HEK293T (cell line): Measurements from ENCODE around the gene ZCCHC24.

ENCODE experiments used
- CTCF ChIA-PET: fragments of 350-600 bp; formaldehyde crosslinking; extraction: SDS; loops from one replicate; lab custom pipeline; 2021; ENCODE audit warnings: antibody characterized with exemption, inconsistent platforms; lab: Yijun Ruan, JAX
- POLR2A ChIA-PET: fragments of 350-600 bp; formaldehyde crosslinking; extraction: SDS; loops from one replicate; lab custom pipeline; 2020; ENCODE audit warnings: antibody characterized with exemption, inconsistent platforms; lab: Yijun Ruan, JAX
- DNase-seq: peaks from one replicate; pipeline ENCODE4 v3.0.0; 2012; ENCODE audit warnings: mixed read lengths; ENCODE audit errors: extremely low spot score
- ARNT ChIP-seq: fragments of 450-650 bp; IDR thresholded peaks from 2 replicates; pipeline ENCODE4 v1.6.1; 2017; ENCODE audit warnings: mild to moderate bottlenecking
- BHLHE40 ChIP-seq: fragments of 450-650 bp; IDR thresholded peaks from 2 replicates; pipeline ENCODE4 v1.6.1; 2016; ENCODE audit warnings: mild to moderate bottlenecking, moderate library complexity, borderline replicate concordance
- CTBP1 ChIP-seq: fragments of 450-650 bp; IDR thresholded peaks from 2 replicates; pipeline ENCODE4 v1.6.1; 2016; ENCODE audit warnings: borderline replicate concordance
- ELF4 ChIP-seq: fragments of 450-650 bp; IDR thresholded peaks from 2 replicates; pipeline ENCODE4 v1.6.1; 2017; ENCODE audit warnings: antibody characterized with exemption
- FOXA1 ChIP-seq: fragments of 450-650 bp; IDR thresholded peaks from 2 replicates; pipeline ENCODE4 v1.6.1; 2016; ENCODE audit warnings: mild to moderate bottlenecking
- FOXK2 ChIP-seq: fragments of 450-650 bp; IDR thresholded peaks from 2 replicates; pipeline ENCODE4 v1.6.1; 2016; ENCODE audit warnings: mild to moderate bottlenecking
- FOXM1 ChIP-seq: fragments of 450-650 bp; IDR thresholded peaks from 2 replicates; pipeline ENCODE4 v1.6.1; 2017; ENCODE audit warnings: mild to moderate bottlenecking, borderline replicate concordance
- HDGF ChIP-seq: fragments of 450-650 bp; IDR thresholded peaks from 2 replicates; pipeline ENCODE4 v1.6.1; 2017; ENCODE audit warnings: antibody characterized with exemption, borderline replicate concordance
- L3MBTL2 ChIP-seq: fragments of 450-650 bp; conservative IDR thresholded peaks from 2 replicates; pipeline ENCODE4 v1.6.1; 2016; ENCODE audit warnings: mild to moderate bottlenecking
- LEF1 ChIP-seq: fragments of 450-650 bp; IDR thresholded peaks from 2 replicates; pipeline ENCODE4 v1.6.1; 2017; ENCODE audit warnings: mild to moderate bottlenecking, borderline replicate concordance
- NFRKB ChIP-seq: fragments of 450-650 bp; IDR thresholded peaks from 2 replicates; pipeline ENCODE4 v1.6.1; 2016; ENCODE audit warnings: mild to moderate bottlenecking, moderate library complexity
- PKNOX1 ChIP-seq: fragments of 450-650 bp; IDR thresholded peaks from 2 replicates; pipeline ENCODE4 v1.6.1; 2016
- SP1 ChIP-seq: fragments of 450-650 bp; IDR thresholded peaks from 2 replicates; pipeline ENCODE4 v1.6.1; 2017
- SUZ12 ChIP-seq: fragments of 450-650 bp; IDR thresholded peaks from 2 replicates; pipeline ENCODE4 v1.6.1; 2016; ENCODE audit warnings: mild to moderate bottlenecking
- TARDBP ChIP-seq: fragments of 450-650 bp; IDR thresholded peaks from 2 replicates; pipeline ENCODE4 v1.6.1; 2016
- ZNF384 ChIP-seq: fragments of 450-650 bp; IDR thresholded peaks from 2 replicates; pipeline ENCODE4 v1.6.1; 2016

ZCCHC24 gene

GRCh38 chr10:79349072-79349491, 96.3 kb downstream of the ZCCHC24 start:
- no peak for DNase-seq
- TF ChIP-seq BHLHE40 (no peak), ZNF384 (no peak), PKNOX1 (no peak), FOXK2 (no peak), LEF1 (no peak), SUZ12 (no peak), NFRKB (no peak), SP1 (no peak), L3MBTL2 (no peak)
- CTCF ChIA-PET = no interaction called here
- POLR2A ChIA-PET = interaction anchor here (2.0 kb wide), 1 partner anchor 9 kb away, joined by 7 read pairs; no protein-coding TSS in a partner anchor

GRCh38 chr10:79348640-79348988, 96.8 kb downstream of the ZCCHC24 start:
- TF ChIP-seq FOXA1 (no peak), LEF1 (no peak), PKNOX1 (no peak), SP1 (no peak), TARDBP (no peak), ZNF384 (no peak), ARNT (no peak), SUZ12 (no peak), FOXK2 (no peak), L3MBTL2 (no peak), ELF4 (no peak), CTBP1 (no peak), HDGF (no peak), BHLHE40 (no peak), FOXM1 (no peak), NFRKB (no peak)
- ChIA-PET CTCF (no interaction called here), POLR2A (interaction anchor here (1.0 to 2.0 kb wide), 2 partner anchors 9 to 139 kb away, joined by 5 to 7 read pairs; no protein-coding TSS in a partner anchor)
- no peak for DNase-seq

GRCh38 chr10:79347894-79348639, 97.4 kb downstream of the ZCCHC24 start:
- TF ChIP-seq CTBP1 (no peak), L3MBTL2 (peak; percentile 94), HDGF (0 out of 2 replicates have a peak, but pooled peaks have one; percentile 31)
- DNase-seq = peak; percentile 44
- CTCF ChIA-PET = interaction anchor here (0.6 kb wide), 1 partner anchor 11 kb away, joined by 5 read pairs; no protein-coding TSS in a partner anchor
- POLR2A ChIA-PET = interaction anchor here (0.7 to 2.0 kb wide), 4 partner anchors 10 to 139 kb away, joined by 3 to 7 read pairs (median 5); no protein-coding TSS in a partner anchor

- DNase-seq = peak; percentile 95
- CTCF ChIA-PET = no interaction called here
- no peak for TF ChIP-seq HDGF
- TF ChIP-seq LEF1 = peak; percentile 61
- POLR2A ChIA-PET = interaction anchor here (0.7 to 2.0 kb wide), 5 partner anchors 11 to 140 kb away, joined by 3 to 7 read pairs (median 5); no protein-coding TSS in a partner anchor
Observed at GRCh38 chr10:79347226-79347893, 98.1 kb downstream of the ZCCHC24 start, which contains the start of gene PPIF. Gene PPIF, plus strand, starts transcription at chr10:79347469. Its CDS starts 80 bp downstream, at chr10:79347549.

- POLR2A ChIA-PET = interaction anchor here (1.3 kb wide), 2 partner anchors 12 to 24 kb away, joined by 3 to 4 read pairs; no protein-coding TSS in a partner anchor
- CTCF ChIA-PET = interaction anchor here (0.7 kb wide), 1 partner anchor 60 kb away, joined by 3 read pairs; no protein-coding TSS in a partner anchor
- DNase-seq = no peak
- no peak for TF ChIP-seq CTBP1
- TF ChIP-seq HDGF = no peak
- no peak for TF ChIP-seq SUZ12
- no peak for TF ChIP-seq FOXM1
- TF ChIP-seq FOXA1 = no peak
- TF ChIP-seq FOXK2 = no peak
- no peak for TF ChIP-seq NFRKB
- TF ChIP-seq SP1 = no peak
- no peak for TF ChIP-seq L3MBTL2
- no peak for TF ChIP-seq PKNOX1
- no peak for TF ChIP-seq LEF1
- no peak for TF ChIP-seq TARDBP
- no peak for TF ChIP-seq ZNF384
- TF ChIP-seq BHLHE40 = no peak
- no peak for TF ChIP-seq ARNT
- TF ChIP-seq ELF4 = no peak
Observed at GRCh38 chr10:79346388-79347225, 98.8 kb downstream of the ZCCHC24 start.
